HFFc6 (cell line): ENCODE measurements around the gene PLTP. TPM values are rescaled to one million over a fixed set of nuclear protein-coding genes. Genes with fewer than 3 reads are reported as not detected.

Experiments
- DNase-seq: peaks from one replicate; pipeline ENCODE4 v3.0.0-alpha.2; 2018
- H3K27ac Mint-ChIP-seq: 2 replicates; pipeline ENCODE4 v1.8.0; 2020; ENCODE audit warnings: mild to moderate bottlenecking, mixed read lengths
- H3K27me3 Mint-ChIP-seq: 2 replicates; pipeline ENCODE4 v1.8.0; 2021; ENCODE audit warnings: mild to moderate bottlenecking, moderate library complexity, mixed read lengths; ENCODE audit not compliant: insufficient read depth
- H3K36me3 Mint-ChIP-seq: 2 replicates; pipeline ENCODE4 v1.8.0; 2021; ENCODE audit warnings: low read depth, mixed read lengths
- H3K4me1 Mint-ChIP-seq: 2 replicates; pipeline ENCODE4 v1.8.0; 2020; ENCODE audit warnings: low read depth, mixed read lengths
- H3K4me3 Mint-ChIP-seq: 2 replicates; pipeline ENCODE4 v1.8.0; 2020; ENCODE audit warnings: mild to moderate bottlenecking, moderate library complexity, mixed read lengths
- H3K9me3 Mint-ChIP-seq: 2 replicates; pipeline ENCODE4 v1.8.0; 2020; ENCODE audit warnings: mild to moderate bottlenecking, mixed read lengths
- CTCF ChIP-seq: fragments of 200-600 bp; sonication (generic); IDR thresholded peaks from 2 replicates; pipeline ENCODE4 v1.5.0; 2021; ENCODE audit warnings: antibody characterized with exemption, mild to moderate bottlenecking
- total RNA-seq, 6 experiments: library from RNA; stranded (reverse); fragmentation: NEBNext Ultra II Directional; extraction: Animal tissue kit (Norgen Biotek cat#: 25700); gene quantifications; 2 replicates in 1 of 6; 3 replicates in 5 of 6; pipeline ENCODE4 v1.2.3, GENCODE V29; 2021

The PLTP gene
- total RNA-seq, 6 experiments from 2014 or later = 8.3 to 13.6 (median 11.1) TPM

GRCh38 chr20:45948742-45949541, 37.0 kb upstream of the PLTP start:
- Mint-ChIP-seq H3K4me1 (peaks cover 14% of the 10 kb centered on the region), H3K9me3 (no peaks in the 10 kb centered on the region), H3K4me3 (no peak overlapping the region), H3K27ac (peak overlapping the region; percentile 10; the same call in 1 of the 2 replicates), H3K27me3 (peaks cover 9% of the 10 kb centered on the region), H3K36me3 (peaks cover 38% of the 10 kb centered on the region)
- no peak for TF ChIP-seq CTCF
- no peak for DNase-seq

GRCh38 chr20:45948261-45948733, 36.3 kb upstream of the PLTP start:
- Mint-ChIP-seq H3K27ac (no peak overlapping the region), H3K36me3 (peaks cover 40% of the 10 kb centered on the region), H3K4me1 (peaks cover 14% of the 10 kb centered on the region), H3K4me3 (no peak overlapping the region), H3K27me3 (peaks cover 9% of the 10 kb centered on the region), H3K9me3 (no peaks in the 10 kb centered on the region)
- DNase-seq = no peak
- TF ChIP-seq CTCF = no peak

GRCh38 chr20:45947110-45947866, 35.3 kb upstream of the PLTP start:
- peak overlapping the region; percentile 82; the same call in 1 of the 2 replicates for H3K27ac Mint-ChIP-seq

GRCh38 chr20:45946149-45946970, 34.4 kb upstream of the PLTP start:
- peak overlapping the region; percentile 24; the same call in 1 of the 2 replicates for H3K4me3 Mint-ChIP-seq
- H3K36me3 Mint-ChIP-seq = peaks cover 32% of the 10 kb centered on the region
- H3K27ac Mint-ChIP-seq = peak overlapping the region; percentile 82

More at GRCh38 chr20:45947110-45947866, 35.3 kb upstream of the PLTP start:
- Mint-ChIP-seq H3K4me1 (peaks cover 14% of the 10 kb centered on the region), H3K36me3 (peaks cover 40% of the 10 kb centered on the region), H3K9me3 (no peaks in the 10 kb centered on the region), H3K27me3 (peaks cover 9% of the 10 kb centered on the region), H3K4me3 (no peak overlapping the region)
- TF ChIP-seq CTCF = no peak
- DNase-seq = no peak

More at GRCh38 chr20:45946149-45946970, 34.4 kb upstream of the PLTP start:
- Mint-ChIP-seq H3K9me3 (no peaks in the 10 kb centered on the region), H3K27me3 (peaks cover 9% of the 10 kb centered on the region), H3K4me1 (peaks cover 14% of the 10 kb centered on the region)
- TF ChIP-seq CTCF = no peak
- peak; percentile 71 for DNase-seq
